ENCODE data around the gene ZBED4.

ZBED4 gene

DNA sequence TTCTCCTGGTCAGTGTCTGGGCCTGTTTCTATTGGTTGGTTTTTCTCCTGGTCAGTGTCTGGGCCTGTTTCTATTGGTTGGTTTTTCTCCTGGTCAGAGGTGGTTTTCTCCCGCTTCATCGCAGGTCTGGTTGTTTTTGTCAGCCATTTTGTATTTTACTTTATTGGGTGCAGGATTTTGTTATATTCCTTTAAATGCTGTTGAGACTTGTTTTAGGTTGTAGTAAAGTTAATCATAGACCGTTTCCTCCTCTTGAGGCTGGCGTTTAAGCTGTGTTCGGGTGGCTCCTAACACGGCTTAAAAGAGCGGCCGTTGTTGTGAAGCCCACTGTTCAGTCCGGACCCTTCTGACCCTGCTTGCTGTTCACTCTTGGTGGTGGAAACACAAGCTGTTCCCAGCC is 26.2 kb downstream of the ZBED4 start:
- DNase-seq = no peak

DNA sequence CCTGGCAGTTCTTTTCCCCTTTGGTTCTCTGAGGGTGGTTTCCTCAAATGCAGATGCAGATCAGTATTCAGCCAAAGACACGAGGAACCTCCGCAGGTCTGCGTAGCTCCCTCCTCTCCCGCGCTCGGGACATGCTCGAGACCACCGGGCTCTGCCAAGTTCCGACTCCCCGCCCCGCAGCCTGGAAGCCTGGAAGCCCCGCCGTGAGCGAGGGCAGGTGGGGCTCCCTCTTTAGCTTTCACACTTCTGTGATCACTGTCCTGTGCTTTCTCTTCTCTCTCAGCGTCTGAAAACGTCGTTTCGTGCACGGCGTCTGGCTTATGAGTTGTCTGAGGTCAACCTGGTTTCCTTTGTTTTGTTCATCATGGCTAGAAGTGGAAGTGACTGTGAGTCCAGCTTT is 26.6 kb downstream of the ZBED4 start:
- no peak for DNase-seq

- DNase-seq = no peak
Measured at GRCh38 chr22:49881856-49882255, 28.2 kb downstream of the ZBED4 start.

DNA sequence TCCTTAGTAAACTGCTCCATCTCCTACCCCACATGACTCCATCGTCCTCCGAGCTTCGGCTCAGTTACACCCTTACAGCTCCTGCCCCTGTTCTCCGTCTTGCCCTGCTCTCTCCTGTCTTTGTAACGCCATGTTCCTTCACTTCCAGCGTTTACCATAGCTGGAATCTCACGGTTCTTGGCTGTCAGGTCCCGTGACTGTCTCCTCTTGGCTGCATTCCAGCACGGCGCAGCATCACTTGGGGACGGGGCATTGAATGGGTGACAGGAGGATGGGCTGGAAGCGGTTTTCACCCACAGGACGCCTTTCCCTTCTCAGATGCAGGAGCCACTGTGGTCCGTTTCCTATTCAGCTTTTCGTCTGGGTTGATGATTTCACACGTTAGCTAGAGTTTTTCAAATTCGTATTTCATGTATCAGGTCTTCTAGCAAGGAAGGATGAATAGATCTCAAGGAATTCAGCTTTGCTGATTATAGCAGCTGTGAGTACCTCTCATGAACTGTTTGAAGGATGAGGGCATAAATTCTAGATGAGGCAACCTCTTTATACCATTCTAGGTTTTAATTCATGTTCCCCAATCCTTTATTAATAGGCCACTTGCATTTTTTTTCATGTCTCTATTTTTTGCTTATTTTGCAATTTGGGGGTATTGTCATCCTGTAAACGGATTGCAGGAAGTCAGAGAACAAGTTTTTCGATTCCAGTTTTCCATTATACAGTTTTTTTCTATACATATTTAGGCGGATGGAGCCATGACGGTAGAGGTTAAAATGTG is 29.1 kb downstream of the ZBED4 start:
- no peak for DNase-seq

DNA sequence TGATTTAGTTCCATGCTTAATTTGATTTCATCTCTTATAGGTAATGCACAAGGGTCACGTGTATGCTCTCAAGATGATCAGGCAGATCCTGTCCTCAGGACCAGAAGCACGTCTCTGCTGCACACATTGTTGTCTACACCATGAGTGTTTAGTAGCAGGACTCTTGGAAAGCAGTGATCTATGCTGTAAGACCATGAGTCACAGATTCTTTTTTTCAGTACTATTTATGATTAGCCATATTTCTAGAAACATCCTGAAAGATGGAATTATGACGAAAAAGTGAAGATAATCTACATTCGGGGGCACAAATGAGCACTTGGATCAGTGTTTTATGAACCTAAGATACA is 29.6 kb downstream of the ZBED4 start:
- no peak for DNase-seq

DNA sequence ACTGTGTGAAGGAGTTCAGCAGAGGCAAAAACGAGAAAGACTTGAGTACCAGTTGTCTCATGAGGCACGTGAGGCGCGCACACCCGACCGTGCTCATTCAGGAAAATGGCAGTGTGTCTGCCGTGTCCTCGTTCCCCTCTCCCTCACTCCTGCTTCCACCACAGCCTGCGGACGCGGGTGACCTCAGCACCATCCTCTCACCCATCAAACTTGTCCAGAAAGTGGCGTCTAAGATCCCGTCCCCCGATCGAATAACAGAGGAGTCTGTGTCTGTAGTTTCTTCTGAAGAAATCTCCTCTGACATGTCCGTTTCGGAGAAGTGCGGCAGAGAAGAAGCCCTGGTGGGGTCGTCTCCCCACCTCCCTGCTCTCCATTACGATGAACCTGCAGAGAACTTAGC is 30.4 kb downstream of the ZBED4 start:
- no peak for DNase-seq

DNA sequence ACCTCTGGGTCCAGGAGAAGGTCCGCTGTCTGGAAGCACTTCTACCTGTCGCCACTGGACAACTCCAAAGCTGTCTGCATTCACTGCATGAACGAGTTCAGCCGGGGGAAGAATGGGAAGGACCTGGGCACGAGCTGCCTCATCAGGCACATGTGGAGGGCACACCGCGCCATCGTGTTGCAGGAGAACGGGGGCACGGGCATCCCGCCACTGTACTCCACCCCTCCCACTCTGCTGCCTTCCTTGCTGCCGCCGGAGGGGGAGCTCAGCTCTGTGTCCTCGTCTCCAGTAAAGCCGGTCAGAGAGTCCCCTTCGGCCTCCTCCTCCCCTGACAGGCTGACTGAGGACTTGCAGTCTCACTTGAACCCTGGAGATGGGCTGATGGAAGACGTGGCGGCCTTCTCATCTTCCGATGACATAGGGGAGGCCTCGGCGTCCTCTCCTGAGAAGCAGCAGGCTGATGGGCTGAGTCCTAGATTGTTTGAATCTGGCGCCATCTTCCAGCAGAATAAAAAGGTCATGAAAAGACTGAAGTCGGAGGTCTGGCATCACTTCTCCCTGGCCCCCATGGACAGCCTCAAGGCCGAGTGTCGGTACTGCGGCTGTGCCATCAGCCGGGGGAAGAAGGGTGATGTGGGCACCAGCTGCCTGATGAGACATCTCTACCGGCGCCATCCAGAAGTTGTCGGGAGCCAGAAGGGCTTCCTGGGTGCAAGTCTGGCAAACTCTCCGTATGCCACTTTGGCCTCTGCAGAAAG is 31.0 kb downstream of the ZBED4 start:
- DNase-seq = no peak

GRCh38 chr22:49885281-49885680 is 31.6 kb downstream of the ZBED4 start:
- DNase-seq = no peak

DNA sequence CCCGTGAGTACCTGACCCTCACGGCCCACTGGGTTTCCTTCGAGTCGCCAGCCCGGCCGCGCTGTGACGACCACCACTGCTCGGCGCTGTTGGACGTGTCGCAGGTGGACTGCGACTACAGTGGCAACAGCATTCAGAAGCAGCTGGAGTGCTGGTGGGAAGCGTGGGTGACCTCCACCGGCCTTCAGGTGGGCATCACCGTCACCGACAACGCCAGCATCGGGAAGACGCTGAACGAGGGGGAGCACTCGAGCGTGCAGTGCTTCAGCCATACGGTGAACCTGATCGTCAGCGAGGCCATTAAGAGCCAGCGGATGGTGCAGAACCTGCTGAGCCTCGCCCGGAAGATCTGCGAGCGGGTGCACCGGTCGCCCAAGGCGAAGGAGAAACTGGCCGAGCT is 32.2 kb downstream of the ZBED4 start:
- no peak for DNase-seq

GRCh38 chr22:49886346-49887063 is 32.9 kb downstream of the ZBED4 start:
- DNase-seq = no peak

DNA sequence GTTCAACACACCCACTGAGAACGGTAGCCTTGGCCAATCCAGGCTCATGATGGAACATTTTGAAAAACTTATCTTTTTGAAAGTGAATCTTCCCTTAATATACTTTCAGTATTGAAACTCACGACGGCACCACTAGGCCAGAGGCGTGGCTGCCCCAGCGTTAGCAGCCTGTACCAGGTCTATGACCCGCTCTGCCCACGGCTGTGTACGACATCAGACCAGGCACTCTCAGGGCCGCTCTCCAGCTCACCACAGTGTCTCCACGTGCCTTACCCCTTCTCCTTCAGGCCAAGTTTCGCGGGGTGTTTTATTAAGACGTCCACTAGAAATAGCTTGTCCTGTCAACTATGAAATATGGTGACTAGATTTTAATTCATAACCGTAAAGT is 33.4 kb downstream of the ZBED4 start:
- no peak for DNase-seq

DNA sequence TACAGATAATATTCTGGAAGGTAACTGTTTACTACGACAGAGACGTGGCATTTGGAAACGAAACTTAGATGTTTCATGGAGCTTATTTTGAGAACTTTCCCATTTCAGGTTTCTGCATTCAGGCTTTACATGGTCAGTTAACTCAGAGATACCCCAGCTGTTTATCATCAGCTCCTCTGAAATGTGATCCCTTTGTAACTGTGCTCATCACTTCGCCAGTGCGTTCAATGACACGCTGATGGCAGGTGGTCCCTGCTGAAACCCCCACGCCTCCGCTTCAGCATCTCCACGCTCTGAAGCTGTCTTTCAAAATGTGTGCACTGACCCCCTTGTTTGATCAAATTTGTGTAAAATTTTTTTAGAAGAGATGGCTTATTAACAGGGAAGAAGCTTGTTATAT is 34.1 kb downstream of the ZBED4 start:
- no peak for DNase-seq

- DNase-seq = no peak
Measured at GRCh38 chr22:49889071-49889470, 35.4 kb downstream of the ZBED4 start.

- no peak for DNase-seq
Measured at GRCh38 chr22:49892226-49892899, 38.7 kb downstream of the ZBED4 start.

- no peak for DNase-seq
Measured at GRCh38 chr22:49893025-49893424, 39.4 kb downstream of the ZBED4 start.

DNA sequence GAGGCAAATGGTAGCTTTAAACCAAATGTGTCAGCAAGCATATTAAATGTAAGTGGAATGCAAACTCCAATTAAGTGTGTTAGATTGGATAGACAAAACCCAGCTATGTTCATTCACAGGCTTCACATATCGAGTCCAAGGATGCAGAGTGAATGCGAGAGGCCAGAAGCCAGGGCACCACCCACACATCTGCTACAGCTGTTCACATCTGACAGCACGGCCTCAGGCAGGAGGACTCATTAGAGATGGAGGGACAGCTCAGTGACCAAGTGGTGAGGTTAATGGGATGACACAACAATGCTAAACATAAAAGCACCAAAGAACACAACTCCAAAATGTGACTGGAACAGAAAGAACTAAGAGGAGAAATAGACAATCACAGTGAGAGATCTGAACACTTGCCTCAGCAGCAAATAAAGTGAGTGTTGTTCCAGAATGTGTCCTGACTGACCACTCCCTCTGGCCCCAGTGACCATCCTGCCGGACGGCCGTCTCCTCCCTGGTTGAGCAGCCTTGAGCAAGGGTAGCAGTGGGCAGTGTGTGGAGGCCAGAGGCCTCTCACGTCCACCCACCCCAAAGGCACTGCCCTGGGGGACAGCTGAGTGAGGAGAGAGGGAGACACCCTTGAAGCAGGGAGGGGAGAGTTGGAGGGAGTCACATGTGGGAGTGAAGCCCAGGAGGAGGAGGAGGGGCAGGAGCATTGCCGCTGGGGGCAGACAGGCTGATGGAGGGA is 40.8 kb downstream of the ZBED4 start:
- no peak for DNase-seq

DNA sequence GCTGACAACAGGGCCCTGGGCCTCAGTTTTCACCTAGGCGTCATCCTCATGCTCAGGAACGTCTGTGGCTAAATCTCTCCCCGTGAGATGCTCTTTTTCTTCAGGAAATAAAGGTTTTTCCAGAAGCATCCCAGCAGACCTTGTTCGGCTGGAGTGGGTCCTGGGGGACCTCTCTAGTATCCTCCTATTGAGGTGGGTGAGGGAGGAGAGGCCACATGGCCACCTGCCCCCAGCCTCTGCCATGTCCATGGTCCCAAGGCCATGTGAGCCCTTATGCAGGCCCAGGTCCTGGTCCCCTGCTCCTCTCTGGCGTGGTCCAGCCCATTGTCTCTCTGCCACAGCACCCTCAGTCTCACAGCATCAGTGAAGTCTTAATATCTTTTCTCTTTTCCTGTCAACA is 42.6 kb downstream of the ZBED4 start:
- no peak for DNase-seq

GRCh38 chr22:49897015-49897684 is 43.5 kb downstream of the ZBED4 start:
- no peak for DNase-seq

GRCh38 chr22:49899530-49899929 is 45.9 kb downstream of the ZBED4 start:
- DNase-seq = no peak

- DNase-seq = no peak
Measured at GRCh38 chr22:49900441-49901230, 47.0 kb downstream of the ZBED4 start.

- DNase-seq = no peak
Measured at GRCh38 chr22:49901457-49901856, 47.8 kb downstream of the ZBED4 start.

All from eye (tissue), 1 donor.